IPS-15b (cell line): ENCODE data around the gene ZNF462.
"Not testable (repeated sequence)": the region's sequence is repeated elsewhere in the genome, so short reads cannot be mapped to it uniquely, and the experiment has no call there.

Experiments used
- H3K27me3 ChIP-seq: one replicate; pipeline ENCODE4 v1.6.1; 2013; ENCODE audit warnings: low read length; ENCODE audit not compliant: control insufficient read depth, insufficient read depth
- H3K36me3 ChIP-seq: one replicate; pipeline ENCODE4 v1.6.1; 2013; ENCODE audit warnings: low read length; ENCODE audit not compliant: control insufficient read depth, insufficient read depth
- H3K4me1 ChIP-seq: one replicate; pipeline ENCODE4 v1.6.1; 2013; ENCODE audit warnings: mild to moderate bottlenecking, low read length; ENCODE audit not compliant: control insufficient read depth, insufficient read depth
- H3K4me3 ChIP-seq: one replicate; pipeline ENCODE4 v1.5.1; 2013; ENCODE audit warnings: low read depth, low read length
- H3K9ac ChIP-seq: one replicate; pipeline ENCODE4 v1.6.1; 2013; ENCODE audit warnings: low read depth, mild to moderate bottlenecking, low read length
- H3K9me3 ChIP-seq: one replicate; pipeline ENCODE4 v1.6.1; 2013; ENCODE audit warnings: mild to moderate bottlenecking, low read length; ENCODE audit not compliant: control insufficient read depth, insufficient read depth

The ZNF462 gene

GRCh38 chr9:106846307-106846706, 16.7 kb upstream of the ZNF462 start:
- H3K9me3 ChIP-seq: no peaks in the 10 kb centered on the region
- H3K27me3 ChIP-seq: no peaks in the 10 kb centered on the region
- H3K4me3 ChIP-seq: no peak overlapping the region
- no peaks in the 10 kb centered on the region for H3K4me1 ChIP-seq
- H3K9ac ChIP-seq: no peak overlapping the region
- no peaks in the 10 kb centered on the region for H3K36me3 ChIP-seq

DNA sequence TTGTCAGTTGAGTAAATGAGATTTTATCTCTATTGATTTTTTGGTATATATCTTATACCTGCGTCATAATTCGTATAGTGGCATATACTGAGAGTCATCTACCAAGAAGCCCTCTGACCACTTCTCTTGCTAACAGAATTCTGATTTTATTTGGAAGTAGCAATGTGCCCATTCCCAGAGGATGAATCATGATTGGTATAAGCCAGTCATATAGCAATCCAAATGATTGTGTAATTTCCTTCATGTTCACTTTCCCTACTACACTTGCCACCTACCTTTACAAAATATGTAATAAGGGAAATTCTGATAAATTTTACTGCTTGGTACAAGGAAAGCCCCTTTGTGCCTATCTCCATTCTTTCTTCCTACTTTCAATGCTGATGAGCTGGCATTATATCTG, 16.1 kb upstream of the ZNF462 start:
- Histone ChIP-seq H3K4me3 (no peak overlapping the region), H3K36me3 (no peaks in the 10 kb centered on the region), H3K9me3 (no peaks in the 10 kb centered on the region), H3K4me1 (no peaks in the 10 kb centered on the region), H3K27me3 (no peaks in the 10 kb centered on the region), H3K9ac (no peak overlapping the region)

DNA sequence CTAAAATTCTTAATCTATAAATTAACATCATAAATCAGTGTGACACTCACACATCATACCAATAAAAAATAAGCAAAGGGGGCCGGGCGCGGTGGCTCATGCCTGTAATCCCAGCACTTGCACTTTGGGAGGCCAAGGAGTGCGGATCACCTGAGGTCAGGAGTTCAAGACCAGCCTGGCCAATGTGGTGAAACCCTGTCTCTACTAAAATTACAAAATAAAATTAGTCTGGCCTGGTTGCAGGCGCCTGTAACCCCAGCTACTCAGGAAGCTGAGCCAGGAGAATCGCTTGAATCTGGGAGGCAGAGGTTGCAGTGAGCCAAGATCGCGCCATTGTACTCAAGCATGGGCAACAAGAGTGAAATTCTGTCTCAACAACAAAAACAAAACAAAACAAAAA, 11.3 kb upstream of the ZNF462 start:
- not testable (repeated sequence) for H3K9me3 ChIP-seq, H3K27me3 ChIP-seq, H3K36me3 ChIP-seq, H3K4me1 ChIP-seq, H3K4me3 ChIP-seq, H3K9ac ChIP-seq

DNA sequence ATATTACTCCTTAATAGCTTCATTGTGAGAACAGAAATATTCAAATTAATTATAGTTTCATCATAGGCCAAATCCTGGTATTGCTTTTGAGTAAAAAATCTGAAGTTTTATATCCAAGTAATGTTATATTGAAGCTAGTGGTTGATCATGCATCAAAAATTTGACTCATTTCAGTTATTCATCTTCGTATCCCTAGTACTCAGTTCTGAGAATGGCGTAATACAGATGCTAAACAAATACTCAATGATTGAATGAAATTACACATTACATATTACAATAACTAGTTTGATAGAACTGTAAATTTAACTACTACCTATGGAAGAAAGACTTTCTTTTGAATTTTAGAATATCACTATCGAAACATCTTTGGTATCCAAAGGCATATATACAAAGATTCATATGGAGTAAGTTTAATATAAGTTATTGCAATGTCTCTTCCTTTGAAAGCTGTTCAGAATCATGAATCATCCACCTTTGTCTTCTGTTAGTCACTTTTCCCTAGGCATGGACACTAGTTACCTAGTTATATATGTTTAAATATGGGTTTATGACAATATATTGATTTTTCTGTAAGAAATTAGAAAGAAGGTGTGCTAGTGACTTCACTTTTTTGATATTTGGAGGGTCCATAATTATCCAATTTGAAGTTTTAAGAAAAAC, 5.0 kb upstream of the ZNF462 start:
- H3K9me3 ChIP-seq: no peaks in the 10 kb centered on the region
- H3K27me3 ChIP-seq: no peaks in the 10 kb centered on the region
- H3K4me3 ChIP-seq: no peak overlapping the region
- no peak overlapping the region for H3K9ac ChIP-seq
- H3K4me1 ChIP-seq: no peaks in the 10 kb centered on the region
- H3K36me3 ChIP-seq: no peaks in the 10 kb centered on the region

DNA sequence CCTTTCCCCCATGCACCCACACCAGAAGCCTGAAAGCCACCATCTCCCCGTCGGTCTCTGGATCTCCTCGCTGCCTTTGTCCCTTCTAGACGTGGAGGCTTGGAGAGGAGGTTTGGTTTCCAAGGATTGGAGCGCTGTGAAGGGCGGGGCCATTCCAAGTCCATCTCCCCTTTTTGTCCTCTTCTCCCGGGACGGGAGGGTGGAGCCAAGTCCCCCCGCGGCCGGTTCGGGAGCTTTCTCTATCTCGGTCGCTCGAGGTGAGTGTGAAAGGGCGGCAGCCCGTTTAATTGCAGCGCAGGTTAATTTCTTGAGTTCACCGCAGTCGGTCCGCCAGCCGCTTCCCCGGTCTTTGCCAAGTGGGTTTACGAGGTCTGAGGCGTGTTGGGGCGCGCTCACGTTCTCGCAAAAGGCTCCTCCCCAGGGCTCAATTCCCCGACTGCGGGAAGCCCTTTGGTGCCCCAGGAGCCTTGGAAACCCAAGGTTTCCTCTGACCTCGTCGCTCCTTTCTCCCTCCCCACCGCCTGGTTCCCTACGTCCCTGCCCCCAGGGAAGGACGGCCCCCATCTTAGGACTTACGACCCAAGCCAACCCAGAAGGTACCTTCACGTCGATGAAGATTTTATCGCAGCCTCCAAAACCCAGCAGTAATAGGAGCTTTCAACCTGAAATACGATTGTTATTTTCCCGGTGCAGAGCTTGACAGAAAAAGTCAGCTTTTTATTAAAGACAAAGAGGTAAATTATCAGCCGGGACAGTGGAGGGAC, 2.8 kb upstream of the ZNF462 start:
- Histone ChIP-seq H3K27me3 (no peaks in the 10 kb centered on the region), H3K4me1 (peaks cover 4% of the 10 kb centered on the region), H3K4me3 (peak overlapping the region; percentile 87), H3K9ac (peak overlapping the region; percentile 93), H3K9me3 (no peaks in the 10 kb centered on the region), H3K36me3 (no peaks in the 10 kb centered on the region)

GRCh38 chr9:106860721-106861639, 2.0 kb upstream of the ZNF462 start:
- peaks cover 6% of the 10 kb centered on the region for H3K4me1 ChIP-seq
- peak overlapping the region; percentile 93 for H3K9ac ChIP-seq
- no peaks in the 10 kb centered on the region for H3K27me3 ChIP-seq
- peak overlapping the region; percentile 87 for H3K4me3 ChIP-seq
- H3K36me3 ChIP-seq: no peaks in the 10 kb centered on the region
- H3K9me3 ChIP-seq: no peaks in the 10 kb centered on the region

DNA sequence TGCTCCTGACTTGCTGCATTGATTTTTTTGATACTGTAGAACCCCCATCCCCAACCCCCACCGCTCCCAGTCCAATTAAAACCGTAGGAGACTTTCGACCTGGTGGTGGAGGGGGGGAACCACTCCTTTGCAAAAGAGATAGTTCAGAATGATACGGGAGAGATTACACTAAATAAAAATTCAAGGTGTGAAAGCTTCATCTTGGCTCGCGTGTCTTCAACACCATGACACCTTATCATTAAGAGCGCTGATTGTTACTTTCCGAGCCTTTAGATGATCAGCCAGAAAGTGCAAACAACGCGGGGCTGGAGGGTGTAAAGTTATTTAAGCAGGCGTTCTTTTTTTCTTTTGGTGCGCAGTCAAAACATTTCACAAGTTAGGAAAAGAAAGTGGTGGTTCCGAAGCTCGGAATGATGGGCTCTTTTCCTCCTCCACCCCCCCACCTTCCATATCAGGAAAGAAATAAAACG, 1.3 kb upstream of the ZNF462 start:
- Histone ChIP-seq H3K36me3 (no peaks in the 10 kb centered on the region), H3K4me3 (peak overlapping the region; percentile 87), H3K4me1 (peaks cover 7% of the 10 kb centered on the region), H3K27me3 (no peaks in the 10 kb centered on the region), H3K9ac (peak overlapping the region; percentile 87), H3K9me3 (no peaks in the 10 kb centered on the region)

DNA sequence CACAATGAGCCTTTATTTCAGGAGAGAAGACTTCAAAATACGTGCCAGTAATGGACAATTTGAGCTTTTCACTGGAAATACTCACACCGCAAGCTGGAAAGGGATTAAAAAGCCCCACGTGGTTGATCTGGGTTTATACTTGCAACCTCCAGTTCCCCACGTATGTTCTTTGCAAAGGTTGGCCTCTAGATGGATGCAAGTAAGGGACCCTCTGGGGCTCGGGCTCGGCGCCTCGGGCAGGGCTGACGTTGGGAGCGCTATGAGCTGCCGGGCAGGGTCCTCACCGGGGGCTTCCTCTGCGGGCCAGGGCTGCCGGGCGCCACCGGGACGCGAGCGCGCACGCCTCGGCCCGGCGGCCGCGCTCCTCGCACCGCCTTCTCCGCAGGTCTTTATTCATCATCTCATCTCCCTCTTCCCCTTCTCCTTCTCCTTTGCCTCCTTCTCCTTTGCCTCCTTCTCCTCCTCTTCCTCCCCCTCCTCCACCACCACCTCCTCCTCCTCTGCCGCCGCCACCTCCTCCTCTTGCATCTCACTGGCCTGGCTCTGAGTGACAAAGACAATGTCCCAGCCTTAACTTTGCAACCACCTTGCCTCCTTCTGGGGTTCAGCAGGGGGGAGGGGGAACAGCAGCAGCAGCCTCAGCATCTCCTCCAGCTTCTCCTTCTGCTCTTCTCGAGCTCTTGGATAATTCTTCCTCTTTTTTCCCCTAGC, 701 bp upstream of the ZNF462 start:
- H3K27me3 ChIP-seq: no peaks in the 10 kb centered on the region
- H3K4me3 ChIP-seq: peak overlapping the region; percentile 87
- peak overlapping the region; percentile 87 for H3K9ac ChIP-seq
- no peaks in the 10 kb centered on the region for H3K9me3 ChIP-seq
- H3K4me1 ChIP-seq: peaks cover 7% of the 10 kb centered on the region
- no peaks in the 10 kb centered on the region for H3K36me3 ChIP-seq

GRCh38 chr9:106864373-106865143, 1.6 kb downstream of the ZNF462 start:
- Histone ChIP-seq H3K36me3 (no peaks in the 10 kb centered on the region), H3K4me1 (peaks cover 20% of the 10 kb centered on the region), H3K9ac (peak overlapping the region; percentile 87), H3K27me3 (no peaks in the 10 kb centered on the region), H3K4me3 (peak overlapping the region; percentile 87), H3K9me3 (no peaks in the 10 kb centered on the region)

- Histone ChIP-seq H3K36me3 (no peaks in the 10 kb centered on the region), H3K27me3 (no peaks in the 10 kb centered on the region), H3K4me1 (peaks cover 36% of the 10 kb centered on the region), H3K9ac (no peak overlapping the region), H3K4me3 (peak overlapping the region; percentile 87), H3K9me3 (no peaks in the 10 kb centered on the region)
Measured at GRCh38 chr9:106866243-106866642, 3.3 kb downstream of the ZNF462 start.
